Hematopoietic multipotent progenitor cell (in vitro differentiated cells): Measurements from ENCODE around the gene OR10J1. TPM values are rescaled to one million over a fixed set of nuclear protein-coding genes. Genes with fewer than 3 reads are reported as not detected.
"Not testable (repeated sequence)": the region's sequence is repeated elsewhere in the genome, so short reads cannot be mapped to it uniquely, and the experiment has no call there.

ENCODE experiments used
- DNase-seq, 3 donors: peaks; one replicate each; pipeline ENCODE4 v3.0.0-alpha.2; 2011 to 2015; ENCODE audit warnings: low read depth in 2 of 3, low spot score in 2 of 3
- total RNA-seq: library from RNA; depleted of rRNA; stranded (reverse); fragments of >200 nt; gene quantifications from one replicate; pipeline ENCODE4 v1.2.3, GENCODE V29; 2012

Gene OR10J1, protein sequence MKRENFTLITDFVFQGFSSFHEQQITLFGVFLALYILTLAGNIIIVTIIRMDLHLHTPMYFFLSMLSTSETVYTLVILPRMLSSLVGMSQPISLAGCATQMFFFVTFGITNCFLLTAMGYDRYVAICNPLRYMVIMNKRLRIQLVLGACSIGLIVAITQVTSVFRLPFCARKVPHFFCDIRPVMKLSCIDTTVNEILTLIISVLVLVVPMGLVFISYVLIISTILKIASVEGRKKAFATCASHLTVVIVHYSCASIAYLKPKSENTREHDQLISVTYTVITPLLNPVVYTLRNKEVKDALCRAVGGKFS
- under 0.01 TPM for total RNA-seq

DNA sequence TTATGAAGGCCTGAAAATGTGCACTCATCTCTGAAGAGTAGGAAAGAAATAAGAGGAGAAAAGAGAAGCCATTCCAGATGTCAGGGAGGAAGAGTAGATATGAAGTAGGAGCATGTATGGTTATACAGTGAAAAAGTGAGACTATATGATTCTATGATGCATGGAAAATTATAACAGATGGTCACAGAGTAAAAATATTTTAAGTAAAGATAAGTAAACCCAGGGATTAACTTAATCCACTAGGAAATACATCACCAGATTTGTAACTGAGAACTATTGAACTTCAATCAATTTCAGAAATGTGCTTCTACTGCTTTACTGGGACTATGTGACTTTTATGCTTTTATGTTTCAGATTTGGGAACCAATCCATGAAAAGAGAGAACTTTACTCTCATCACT is at the start of gene OR10J1:
Gene OR10J1, plus strand, starts transcription at position 301 of the 400 bp plus-strand sequence. Its CDS starts 70 bp downstream, at position 371.
- DNase-seq, result no peak

DNA sequence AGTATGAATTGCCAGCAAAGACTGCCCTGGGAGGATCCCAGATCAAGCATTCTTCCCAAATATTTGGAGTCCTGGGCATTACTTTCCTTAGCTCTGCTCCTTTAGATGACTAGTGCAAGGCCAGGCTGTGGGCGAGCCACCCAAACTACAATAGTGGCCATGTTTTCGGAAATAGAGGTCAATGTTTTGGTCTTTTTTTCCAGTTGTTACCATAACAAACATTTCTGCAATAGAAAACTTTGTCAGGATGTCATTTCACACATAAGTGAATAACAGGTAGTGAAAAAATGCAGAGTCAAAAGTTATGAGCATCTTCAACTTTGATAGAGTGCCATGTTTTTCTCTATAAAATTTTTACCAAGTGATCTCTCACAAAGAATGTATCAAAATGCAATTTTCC is 32.7 kb upstream of the OR10J1 start:
- DNase-seq, result no peak

DNA sequence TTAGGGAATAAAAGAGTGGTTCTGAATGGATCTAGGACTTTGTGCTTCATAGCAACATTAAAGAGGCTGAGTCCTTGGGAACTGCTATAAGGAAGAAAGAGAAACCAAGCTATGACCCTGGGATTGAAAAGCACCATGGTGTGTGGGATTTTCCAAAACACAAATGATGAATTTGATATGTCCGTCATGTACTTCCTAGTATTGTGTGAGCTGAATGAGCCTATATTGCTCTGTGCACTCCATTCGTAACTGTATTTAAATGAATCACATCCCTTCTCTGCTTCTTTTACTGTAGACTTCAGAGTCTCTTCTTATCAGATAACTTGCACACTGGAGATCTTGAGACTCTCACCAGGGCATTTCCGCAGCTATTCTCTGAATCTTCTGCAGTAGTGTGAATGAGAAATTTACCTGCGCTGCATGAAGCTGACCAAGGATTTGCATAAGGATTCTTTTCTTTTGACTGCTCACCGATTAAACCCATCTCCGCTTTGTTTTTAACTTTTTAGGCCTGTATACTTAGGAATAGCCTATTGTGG is 30.6 kb upstream of the OR10J1 start:
- no peak for DNase-seq

DNA sequence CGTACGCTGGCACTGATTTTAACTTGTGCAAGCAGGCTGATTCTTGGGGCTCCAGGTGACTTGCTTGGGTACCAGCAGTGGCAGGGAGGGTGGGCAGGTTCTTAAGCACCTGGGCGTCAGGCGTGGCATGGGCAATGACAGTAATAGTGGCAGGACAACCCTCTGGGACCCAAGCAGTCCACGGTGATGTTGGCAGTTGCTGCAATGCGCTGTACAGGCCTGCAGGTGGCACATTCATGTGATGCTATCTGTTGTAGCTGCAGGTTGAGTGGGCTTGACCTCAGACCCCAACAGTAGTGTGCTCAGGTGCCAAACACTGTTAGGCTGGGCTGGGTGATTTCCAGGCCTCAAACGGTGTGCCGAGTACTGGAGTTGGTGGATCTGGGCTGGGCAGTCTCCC is 17.7 kb upstream of the OR10J1 start:
- DNase-seq, result no peak

DNA sequence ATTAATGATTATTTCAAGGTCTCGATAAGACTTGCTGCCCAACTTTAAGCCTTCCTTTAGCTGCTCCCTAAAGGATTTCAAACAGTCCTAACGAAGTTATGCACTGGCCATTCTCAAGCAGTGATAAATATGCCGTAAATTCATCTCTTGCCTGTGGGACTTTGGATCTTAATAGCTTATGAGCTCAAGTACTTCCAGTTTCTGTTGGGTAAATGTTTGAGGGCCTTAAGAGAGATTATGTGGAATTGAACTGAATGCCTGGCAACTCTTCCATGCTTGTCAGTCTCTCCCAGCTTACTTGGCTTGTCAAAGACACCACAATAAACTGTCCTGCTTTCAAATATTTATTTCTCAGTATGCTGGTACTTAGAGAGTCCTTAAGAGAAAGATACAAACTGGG is 11.0 kb upstream of the OR10J1 start:
- no peak for DNase-seq

DNA sequence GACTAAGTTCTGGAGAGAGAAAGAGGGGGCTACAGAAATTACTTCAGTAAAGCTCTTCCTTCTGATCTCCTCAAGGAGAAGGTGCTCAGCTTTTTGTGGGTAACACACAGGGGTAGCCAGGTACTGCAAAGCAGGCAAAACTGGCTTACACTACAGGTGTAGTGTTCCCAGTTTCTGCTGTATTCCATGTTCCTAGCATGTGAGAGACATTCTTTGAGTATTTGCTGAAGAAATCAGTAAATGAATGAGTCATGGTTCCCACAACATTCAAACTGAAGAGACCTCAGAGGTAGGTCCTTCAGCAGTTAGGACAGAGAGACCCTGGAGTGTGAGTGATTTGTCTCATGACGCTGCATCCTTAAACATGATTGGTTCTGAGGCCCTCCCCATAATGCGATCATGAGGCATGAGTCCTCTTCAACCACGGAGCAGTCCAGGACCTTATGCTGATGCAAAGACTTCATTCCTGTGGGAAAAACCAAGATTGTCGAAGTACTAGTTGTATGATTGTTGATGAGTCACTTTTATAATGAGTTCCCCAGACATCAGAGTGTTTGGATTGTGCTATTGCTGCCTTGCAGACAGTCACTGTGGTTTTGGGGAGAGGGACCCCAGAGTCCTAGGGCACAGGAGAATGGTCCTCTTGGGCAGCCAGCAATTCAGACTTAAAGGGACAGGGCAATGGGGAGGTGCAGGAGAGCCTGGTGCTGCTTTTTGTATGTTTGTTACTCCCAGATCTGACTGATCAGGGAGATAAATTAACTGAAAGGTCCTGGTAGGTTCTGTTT is 10.3 kb upstream of the OR10J1 start:
- no peak for DNase-seq

DNA sequence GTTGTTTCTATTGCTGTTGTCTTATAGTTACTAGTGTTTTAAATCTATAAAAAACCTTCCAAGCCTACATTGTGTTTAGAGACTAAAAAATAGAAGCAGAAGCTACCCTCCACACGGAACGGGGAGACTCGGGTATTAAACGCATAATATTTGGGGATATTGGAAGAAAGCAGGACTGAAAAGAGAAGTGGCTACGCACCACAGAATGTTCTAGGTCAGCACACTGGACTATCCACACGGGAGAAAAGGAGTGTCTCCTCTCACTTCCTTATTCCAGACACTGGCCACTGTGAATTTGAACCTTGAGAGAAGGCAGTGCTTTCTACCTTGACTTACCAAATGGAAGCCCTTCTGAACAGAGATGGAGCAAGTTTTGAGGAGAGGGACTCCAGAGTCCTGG is 8.5 kb upstream of the OR10J1 start:
- DNase-seq, result no peak

DNA sequence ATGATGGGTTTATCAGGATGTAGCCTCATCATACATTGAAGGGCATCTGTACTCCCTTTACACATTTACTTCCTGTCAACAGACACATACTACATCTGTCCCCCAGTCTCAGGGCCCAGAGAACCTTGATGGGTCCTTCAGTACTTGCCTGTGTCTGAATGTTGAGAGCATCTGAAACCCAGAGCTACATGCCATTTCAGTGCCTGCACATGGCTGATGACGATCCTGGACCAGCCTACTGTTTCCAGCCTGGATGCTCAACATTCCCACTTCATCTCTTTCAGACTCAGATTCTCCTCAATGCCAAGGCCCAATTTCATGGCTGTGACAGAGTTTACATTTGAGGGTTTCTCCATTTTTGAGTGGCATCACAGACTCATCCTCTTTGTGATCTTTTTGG is 7.6 kb upstream of the OR10J1 start, which contains the start of gene OR10J4:
Gene OR10J4, plus strand, starts transcription at position 301 of the 400 bp plus-strand sequence.
- DNase-seq, result no peak

DNA sequence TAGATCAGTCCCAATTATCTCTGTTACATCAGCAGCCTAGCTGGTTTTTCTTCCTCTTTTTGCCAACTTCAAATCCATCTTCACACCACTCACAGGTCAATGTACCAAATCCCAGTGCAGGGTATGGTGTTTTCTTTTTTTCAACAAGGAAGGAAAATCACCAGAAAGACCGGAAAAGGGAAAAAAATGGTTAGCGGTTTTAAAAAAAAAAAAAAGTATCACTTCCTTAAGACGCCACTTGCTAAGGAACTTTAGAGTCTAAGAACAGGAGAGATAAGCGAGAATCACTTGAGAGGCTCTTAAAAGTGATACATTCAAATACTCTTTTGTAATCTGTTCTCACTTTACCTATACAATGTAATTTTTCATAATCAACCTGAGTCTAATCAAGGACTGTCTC is 3.1 kb upstream of the OR10J1 start:
- no peak for DNase-seq

DNA sequence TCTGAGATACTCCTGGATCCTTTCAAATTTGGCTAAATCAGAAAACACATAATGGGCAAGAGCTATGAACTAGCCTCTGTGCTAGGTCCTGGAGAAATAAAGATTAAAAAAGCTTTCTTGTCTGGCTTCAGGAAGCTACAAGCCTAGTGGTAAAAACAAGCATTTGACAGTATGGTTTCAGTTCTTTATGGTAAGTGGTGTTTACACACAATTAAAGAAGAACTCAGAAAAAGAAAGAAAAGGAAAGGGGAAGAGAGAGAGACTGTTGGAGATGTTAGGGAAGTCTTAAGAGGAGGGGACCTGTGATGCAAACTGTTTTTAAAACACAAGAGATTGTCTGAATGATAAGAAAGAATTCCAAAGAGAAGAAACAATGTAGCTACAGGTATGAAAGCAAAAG is 1.8 kb downstream of the OR10J1 start:
- DNase-seq, result no peak

DNA sequence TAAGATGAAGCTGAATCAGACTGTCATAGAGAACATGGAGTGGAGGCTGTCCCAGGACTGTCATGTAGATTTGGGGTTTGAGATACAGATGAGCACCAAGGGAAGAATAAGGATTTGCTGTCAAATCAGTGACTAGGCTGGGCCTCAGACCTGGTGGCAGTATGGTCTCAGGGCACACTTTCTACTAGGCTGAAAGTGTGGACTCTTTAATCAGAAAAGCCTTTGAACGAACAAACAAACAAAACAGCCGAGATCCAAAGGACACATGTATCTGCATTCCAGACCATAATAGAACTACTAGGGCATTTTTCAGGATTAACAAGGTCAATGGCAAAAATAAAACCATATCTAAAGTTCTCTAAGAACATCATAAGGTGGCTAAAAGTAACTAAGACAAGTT is 2.9 kb downstream of the OR10J1 start:
- DNase-seq, result no peak

DNA sequence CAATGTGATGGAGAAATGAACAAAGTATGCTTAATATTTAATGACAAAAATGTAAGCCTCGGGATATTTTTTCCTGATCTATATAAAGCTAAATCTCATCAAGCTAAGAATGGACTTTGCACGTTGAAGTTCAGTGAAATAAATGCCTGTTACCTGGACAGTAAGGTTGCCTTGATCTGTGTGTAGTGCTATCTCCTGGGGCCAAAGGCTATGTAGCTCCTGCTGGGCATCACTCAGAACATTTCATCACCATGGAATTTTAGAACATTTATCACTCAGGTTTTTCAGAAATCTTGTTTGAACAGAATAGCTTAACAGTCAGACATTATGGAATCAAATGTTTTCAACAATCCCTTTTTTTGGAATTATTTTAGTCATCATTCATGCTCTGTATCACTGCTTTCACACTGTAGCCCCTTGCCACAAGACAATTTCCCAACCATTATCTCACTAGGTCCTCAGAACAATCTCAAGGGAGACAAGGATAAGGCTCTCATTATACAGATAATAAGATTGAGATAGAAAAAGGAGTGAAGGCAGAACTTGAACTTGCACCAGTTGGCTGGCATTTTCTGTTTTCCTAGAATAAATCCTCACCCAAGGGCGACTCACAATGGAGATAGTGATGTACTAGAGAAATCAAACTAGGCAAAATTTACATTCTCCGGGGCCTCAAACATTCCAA is 3.7 kb downstream of the OR10J1 start:
- DNase-seq, result no peak

DNA sequence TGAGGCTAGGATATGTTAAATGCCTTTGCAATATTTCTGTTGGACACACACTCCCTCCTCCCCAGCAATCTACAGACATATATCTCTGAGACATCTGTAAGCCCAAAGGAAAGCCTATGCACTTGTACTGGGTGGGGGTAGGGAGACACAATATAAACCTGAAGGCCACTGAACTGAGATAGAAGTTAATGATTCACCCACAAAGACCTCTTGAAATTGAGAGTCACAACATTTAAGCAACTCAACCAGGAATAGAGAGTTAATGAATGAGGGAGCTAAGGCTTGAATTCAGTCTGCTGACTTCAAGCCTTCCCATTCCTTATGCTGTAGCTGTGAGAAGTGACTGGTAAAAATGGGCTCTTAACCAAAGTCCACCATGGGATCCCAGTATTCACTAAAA is 5.0 kb downstream of the OR10J1 start:
- no peak for DNase-seq

DNA sequence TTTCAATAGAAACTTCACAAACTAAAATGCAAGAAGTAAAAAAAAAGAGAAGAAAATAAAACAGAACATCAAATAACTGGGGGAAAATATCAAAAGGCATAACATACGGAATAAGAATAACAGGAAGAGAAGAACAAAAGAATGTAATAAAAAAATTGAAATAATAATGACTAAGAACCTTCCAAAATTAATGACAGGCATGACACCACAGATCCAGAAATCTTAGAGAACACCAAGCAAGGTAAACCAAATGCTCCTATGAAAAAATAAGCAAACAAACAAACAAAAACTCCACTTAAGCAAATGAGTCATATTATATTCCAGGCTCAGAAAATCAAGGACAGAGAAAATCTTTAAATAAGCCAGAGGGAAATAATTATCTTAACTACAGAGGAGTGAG is 8.7 kb downstream of the OR10J1 start:
- DNase-seq, result no peak

DNA sequence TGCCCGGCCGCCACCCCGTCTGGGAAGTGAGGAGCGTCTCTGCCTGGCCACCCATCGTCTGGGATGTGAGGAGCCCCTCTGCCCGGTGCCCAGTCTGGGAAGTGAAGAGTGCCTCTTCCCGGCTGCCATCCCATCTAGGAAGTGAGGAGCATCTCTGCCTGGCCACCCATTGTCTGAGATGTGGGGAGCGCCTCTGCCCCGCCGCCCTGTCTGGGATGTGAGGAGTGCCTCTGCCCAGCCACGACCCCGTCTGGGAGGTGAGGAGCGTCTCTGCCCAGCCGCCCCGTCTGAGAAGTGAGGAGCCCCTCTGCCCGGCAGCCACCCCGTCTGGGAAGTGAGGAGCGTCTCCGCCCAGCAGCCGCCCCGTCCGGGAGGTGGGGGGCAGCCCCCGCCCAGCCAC is 10.1 kb downstream of the OR10J1 start:
- DNase-seq, result not testable (repeated sequence)

DNA sequence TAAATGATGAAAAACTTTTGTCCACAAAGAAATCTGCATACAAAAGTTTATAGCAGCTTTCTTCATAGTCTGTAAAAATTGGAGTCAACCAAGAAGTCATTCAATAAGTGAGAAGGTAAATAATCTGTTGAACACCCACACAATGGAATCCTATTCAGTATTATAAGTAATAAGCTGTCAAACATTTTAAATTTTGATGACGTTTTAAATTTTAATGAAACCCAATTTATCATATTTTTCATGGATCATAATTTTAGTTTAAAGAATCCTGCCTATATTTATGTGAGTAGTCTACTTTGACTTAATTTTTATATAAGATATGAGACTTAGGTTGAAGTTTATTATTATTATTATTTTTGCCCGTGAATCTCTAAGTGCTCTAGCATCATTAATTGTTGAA is 20.0 kb downstream of the OR10J1 start:
- DNase-seq, result no peak

DNA sequence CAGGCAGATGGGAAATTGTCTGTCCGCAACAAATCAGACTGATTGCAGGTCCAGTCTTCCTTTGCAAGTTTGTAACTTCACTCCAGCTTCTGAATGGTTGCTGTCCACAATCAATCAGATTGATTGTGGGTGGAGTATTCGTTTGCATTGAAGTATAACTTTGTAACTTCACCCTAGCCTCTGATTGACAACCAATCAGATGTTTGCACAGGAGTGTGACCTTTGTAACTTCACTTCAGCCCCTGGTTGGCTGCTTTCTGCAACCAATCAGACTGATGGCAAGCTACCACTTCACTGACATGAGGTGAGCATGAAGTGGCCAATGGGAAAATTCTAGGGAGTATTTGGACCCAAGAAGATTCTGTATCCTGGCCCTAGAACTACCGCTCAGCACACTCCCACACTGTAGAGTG is 25.7 kb downstream of the OR10J1 start:
- no peak for DNase-seq

DNA sequence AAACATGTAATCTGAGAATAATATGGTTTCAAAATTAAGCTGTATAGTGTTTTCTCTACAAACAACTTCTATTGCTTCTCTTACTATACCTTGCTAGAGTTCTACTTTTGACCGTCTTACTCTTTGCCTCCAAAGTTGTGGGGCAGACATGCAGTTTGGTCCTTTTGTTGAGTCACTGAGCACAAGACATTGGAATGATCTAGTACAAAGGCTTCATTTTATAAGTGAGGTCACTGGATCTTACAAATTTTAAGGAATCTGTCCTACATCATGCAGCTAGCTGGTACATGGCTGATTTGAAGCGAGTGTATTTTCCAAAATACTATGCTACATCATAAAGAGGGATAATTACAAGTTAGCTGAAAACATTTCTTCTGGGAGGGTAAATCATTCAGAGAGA is 28.8 kb downstream of the OR10J1 start:
- DNase-seq, result no peak

DNA sequence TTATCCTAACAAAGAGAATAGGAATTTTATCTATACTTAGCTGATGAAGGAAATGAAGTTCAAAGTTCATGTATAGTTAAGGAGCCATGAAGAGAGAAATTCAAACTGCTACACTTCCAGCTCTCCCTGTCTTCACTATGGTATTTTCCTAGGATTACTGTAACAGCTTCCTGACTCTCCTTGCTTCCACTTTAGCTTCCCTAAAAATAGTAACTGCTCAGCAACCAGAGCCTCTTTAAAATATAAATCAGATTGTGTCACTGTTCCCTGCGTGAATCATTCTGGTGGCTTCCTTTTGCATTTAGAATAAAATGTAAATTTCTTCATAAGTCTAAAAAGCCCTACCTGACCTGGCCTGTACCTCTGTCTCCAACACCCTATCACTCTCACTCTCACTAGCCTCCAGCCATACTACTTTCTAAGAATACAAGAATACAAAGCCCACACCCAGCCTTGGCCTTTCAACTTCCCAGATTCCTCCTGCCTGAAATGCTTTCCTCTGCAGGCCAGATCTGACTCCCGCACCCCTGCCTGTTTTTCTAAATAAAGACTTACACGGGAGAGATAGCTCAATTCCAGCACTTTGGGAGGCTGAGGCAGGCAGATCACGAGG is 30.5 kb downstream of the OR10J1 start:
- DNase-seq, result no peak

DNA sequence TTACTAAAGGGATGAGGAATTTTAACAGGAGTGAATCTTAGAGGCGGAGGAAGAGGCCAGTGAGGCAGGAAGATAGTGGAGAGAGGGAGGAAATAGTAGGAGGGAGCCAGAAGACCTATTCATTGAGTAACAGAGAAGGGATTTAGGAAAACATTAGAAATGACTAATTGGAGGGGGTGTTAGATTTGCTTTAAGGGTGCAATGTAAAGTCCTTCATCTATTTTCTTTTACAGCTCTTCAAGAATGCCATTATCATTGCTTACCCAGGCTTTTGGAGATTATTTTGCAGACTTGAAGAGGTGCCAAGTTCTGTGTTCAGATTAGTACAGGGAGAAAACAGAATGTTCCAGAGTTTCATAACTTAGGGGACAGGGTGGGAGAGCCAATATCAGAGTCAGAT is 33.8 kb downstream of the OR10J1 start:
- no peak for DNase-seq

DNA sequence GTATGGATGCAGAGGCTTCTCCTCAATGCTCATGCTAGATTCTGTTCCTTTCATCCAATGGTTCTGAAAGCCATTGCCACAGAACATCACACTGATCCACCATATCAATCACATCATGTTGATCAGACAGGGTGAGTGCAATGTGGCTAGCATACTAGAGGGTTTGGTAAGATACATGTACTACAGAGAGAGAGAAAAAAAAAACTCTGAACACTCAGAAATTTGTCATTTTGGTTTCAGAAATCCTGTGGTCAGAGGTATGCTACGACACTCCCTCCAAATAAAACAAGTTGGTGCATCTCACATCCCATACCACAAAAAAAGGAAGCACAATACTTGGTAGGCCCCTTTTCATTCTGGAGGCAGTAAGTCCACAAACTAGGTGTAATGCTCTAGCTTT is 35.4 kb downstream of the OR10J1 start:
- DNase-seq, result no peak
